ENCODE results near the gene PLCL2. TPM values are rescaled to one million over a fixed set of nuclear protein-coding genes. Genes with fewer than 3 reads are reported as not detected.

Gene PLCL2
- total RNA-seq, 1 donor from 2014 or later, result 2.5 TPM

DNA sequence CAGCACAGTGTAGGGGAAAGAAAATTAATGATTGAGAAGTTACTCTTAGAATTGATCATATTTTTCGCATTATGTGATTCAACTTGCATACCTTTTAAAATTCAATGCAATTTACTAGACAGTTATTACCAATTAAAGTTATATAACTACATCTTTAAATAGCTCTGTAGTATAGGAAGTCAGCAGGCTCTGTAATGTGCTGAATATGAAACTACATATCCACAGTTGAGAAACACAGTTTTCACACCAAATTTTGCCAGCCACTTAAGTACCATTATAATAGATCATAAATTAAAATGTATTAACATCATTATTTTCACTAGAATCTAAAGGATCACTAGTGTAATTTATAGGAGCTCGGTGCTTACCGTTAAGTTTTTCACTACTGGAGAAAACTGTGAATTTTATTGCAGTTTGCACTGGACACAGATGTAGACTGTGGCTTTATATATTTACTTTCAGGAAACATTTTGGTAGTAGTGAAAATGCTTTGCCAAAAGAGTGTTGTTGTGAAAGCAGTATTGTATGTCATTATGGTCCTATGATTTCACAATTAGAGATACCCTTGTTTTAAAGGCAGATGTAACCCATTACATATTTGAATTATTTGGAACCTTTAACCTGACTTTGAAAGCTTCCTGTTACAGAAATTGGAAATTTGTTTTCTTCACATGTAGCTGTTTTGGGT lies 113.6 kb downstream of the PLCL2 start:
- Histone ChIP-seq H3K36me3 (ENCODE audit: control insufficient read depth, insufficient read depth, low read length) (no peaks in the 10 kb centered on the region), H3K4me3 (ENCODE audit: low read depth, low read length) (no peak overlapping the region), H3K27me3 (ENCODE audit: control insufficient read depth, insufficient read depth, low read length) (no peaks in the 10 kb centered on the region)
- TF ChIP-seq, protein P1, sequence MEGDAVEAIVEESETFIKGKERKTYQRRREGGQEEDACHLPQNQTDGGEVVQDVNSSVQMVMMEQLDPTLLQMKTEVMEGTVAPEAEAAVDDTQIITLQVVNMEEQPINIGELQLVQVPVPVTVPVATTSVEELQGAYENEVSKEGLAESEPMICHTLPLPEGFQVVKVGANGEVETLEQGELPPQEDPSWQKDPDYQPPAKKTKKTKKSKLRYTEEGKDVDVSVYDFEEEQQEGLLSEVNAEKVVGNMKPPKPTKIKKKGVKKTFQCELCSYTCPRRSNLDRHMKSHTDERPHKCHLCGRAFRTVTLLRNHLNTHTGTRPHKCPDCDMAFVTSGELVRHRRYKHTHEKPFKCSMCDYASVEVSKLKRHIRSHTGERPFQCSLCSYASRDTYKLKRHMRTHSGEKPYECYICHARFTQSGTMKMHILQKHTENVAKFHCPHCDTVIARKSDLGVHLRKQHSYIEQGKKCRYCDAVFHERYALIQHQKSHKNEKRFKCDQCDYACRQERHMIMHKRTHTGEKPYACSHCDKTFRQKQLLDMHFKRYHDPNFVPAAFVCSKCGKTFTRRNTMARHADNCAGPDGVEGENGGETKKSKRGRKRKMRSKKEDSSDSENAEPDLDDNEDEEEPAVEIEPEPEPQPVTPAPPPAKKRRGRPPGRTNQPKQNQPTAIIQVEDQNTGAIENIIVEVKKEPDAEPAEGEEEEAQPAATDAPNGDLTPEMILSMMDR (IDR thresholded peaks at IDR 0.05; ENCODE audit: insufficient read depth, low read length, poor library complexity, severe bottlenecking), result no peak
- no peak for DNase-seq (ENCODE audit: low read depth)

DNA sequence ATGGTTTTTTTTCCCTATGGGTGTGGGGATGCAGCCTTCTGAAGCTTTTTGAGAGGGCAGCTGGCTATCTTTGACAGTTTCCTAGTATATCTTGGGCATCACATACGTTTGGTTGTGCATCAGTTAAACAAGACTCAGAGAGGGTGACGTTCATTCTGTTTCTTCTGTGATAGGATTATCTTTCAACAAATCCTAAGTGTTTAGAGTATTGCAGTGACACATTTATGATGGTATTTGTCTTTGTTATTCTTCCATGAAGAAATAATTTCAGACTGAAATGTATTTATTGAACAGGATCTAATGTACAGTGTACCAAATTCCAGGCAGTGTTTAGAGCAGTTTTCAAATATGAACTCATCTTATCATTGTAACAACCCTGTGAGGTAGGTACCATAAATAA lies 114.4 kb downstream of the PLCL2 start:
- H3K36me3 ChIP-seq (ENCODE audit: control insufficient read depth, insufficient read depth, low read length), result no peaks in the 10 kb centered on the region
- H3K27me3 ChIP-seq (ENCODE audit: control insufficient read depth, insufficient read depth, low read length), result no peaks in the 10 kb centered on the region
- no peak overlapping the region for H3K4me3 ChIP-seq (ENCODE audit: low read depth, low read length)
- TF ChIP-seq, protein P1 (IDR thresholded peaks at IDR 0.05; ENCODE audit: insufficient read depth, low read length, poor library complexity, severe bottlenecking), result no peak
- DNase-seq (ENCODE audit: low read depth), result no peak

DNA sequence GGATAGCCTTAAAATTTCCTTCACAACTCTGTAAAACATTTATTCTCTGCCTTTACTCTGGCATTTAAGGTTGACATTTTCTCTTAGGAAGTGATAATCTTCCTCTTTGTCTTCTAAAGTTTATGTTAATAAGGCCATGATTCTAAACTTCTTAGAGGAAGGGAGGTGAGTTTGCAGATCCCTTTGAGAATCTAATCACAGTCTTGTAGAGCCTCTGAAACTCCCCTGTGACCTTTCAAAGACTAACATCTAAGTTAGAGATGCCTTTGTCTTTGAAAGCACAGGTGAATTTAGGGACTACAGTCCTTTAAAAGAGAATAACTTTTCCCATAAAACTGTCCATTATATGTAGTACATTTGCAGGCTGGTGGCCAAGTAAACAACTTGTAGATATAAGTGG lies 115.1 kb downstream of the PLCL2 start:
- Histone ChIP-seq H3K27me3 (ENCODE audit: control insufficient read depth, insufficient read depth, low read length) (no peaks in the 10 kb centered on the region), H3K36me3 (ENCODE audit: control insufficient read depth, insufficient read depth, low read length) (no peaks in the 10 kb centered on the region), H3K4me3 (ENCODE audit: low read depth, low read length) (no peak overlapping the region)
- no peak for DNase-seq (ENCODE audit: low read depth)
- TF ChIP-seq, protein P1 (IDR thresholded peaks at IDR 0.05; ENCODE audit: insufficient read depth, low read length, poor library complexity, severe bottlenecking), result no peak

DNA sequence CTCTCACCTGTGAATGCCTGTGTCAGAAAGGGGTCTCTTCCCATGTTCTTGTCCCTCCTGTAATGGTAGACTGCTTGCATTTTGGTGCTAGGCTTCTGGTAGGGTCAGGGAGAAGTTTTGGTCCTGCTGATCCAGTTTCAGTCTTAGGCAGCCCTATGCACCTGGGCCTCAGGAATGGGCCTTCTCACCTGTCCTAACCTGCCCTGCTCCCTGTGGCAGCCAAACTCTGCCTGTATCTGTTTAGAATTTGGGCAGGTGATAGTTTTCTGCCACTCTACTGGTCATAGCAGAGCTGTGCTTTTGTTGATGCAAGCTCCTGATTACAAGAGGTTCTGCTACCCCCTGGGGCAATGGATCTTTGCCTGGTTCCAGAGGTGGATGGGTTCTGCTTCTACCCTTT lies 118.7 kb downstream of the PLCL2 start:
- no peak for DNase-seq (ENCODE audit: low read depth)
- H3K4me3 ChIP-seq (ENCODE audit: low read depth, low read length), result no peak overlapping the region
- H3K27me3 ChIP-seq (ENCODE audit: control insufficient read depth, insufficient read depth, low read length), result no peaks in the 10 kb centered on the region
- TF ChIP-seq, protein P1 (IDR thresholded peaks at IDR 0.05; ENCODE audit: insufficient read depth, low read length, poor library complexity, severe bottlenecking), result no peak
- no peaks in the 10 kb centered on the region for H3K36me3 ChIP-seq (ENCODE audit: control insufficient read depth, insufficient read depth, low read length)

DNA sequence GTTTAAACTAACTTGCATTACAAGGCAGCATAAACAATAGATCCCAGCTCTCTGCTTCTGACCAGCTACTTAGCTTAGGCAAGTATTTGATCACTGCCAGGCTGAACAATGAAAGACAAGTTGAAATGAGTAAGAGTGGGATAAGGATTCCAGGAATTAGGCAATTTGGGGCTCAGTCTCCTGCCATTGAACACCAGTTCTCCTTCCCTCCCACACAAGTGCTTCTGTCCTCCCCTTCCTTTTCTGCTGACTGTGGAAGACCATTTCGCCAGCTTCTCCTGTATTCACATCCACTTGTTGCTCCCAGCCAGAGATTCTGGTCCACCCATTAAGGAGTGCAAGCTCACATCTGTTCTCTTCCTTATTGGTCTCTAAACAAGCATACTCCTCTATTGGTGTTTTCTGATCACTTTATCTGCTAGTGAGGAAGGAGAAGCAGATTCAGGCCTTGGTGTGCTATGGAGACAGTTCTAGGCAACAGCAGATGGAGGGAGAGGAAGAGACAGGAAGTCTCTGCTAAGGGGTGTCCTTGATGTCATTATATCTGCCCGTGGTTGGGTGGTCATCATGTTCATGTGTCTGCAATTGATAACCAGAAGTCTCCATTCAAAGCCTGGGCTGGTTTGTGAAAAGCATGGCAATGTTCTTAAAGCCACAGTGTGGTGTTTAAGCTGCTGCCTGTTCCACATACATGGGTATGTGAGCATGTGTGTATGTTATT lies 121.5 kb downstream of the PLCL2 start:
- TF ChIP-seq, protein P1 (IDR thresholded peaks at IDR 0.05; ENCODE audit: insufficient read depth, low read length, poor library complexity, severe bottlenecking), result no peak
- DNase-seq (ENCODE audit: low read depth), result no peak
- Histone ChIP-seq H3K27me3 (ENCODE audit: control insufficient read depth, insufficient read depth, low read length) (no peaks in the 10 kb centered on the region), H3K36me3 (ENCODE audit: control insufficient read depth, insufficient read depth, low read length) (no peaks in the 10 kb centered on the region), H3K4me3 (ENCODE audit: low read depth, low read length) (no peak overlapping the region)
